ENCODE measurements around the gene TMEM170B. TPM values are rescaled to one million over a fixed set of nuclear protein-coding genes. Genes with fewer than 3 reads are reported as not detected.
A peak's percentile ranks its signal among the peaks of the same experiment; 100 is the strongest.

Gene TMEM170B
- total and polyA plus RNA-seq, 2 donors (not counting 1 experiment from before 2014, with no cell fraction given), result 1.5 to 4.5 TPM

- Histone ChIP-seq H3K36me3 (ENCODE audit: control insufficient read depth, insufficient read depth, low read length) (no peaks in the 10 kb centered on the region), H4K20me1 (ENCODE audit: control insufficient read depth, extremely low read depth, insufficient read depth, low read length) (no peaks in the 10 kb centered on the region), H3K27me3 (ENCODE audit: control insufficient read depth, insufficient read depth, low read length) (no peaks in the 10 kb centered on the region), H3K27ac (ENCODE audit: insufficient read depth, low read length) (no peak overlapping the region), H3K9ac (ENCODE audit: insufficient read depth, low read length) (no peak overlapping the region), H3K4me2 (ENCODE audit: extremely low read depth, insufficient read depth, low read length) (no peak overlapping the region), H3K4me1 (ENCODE audit: control insufficient read depth, extremely low read depth, insufficient read depth, low read length) (no peaks in the 10 kb centered on the region), H3K9me3 (ENCODE audit: control insufficient read depth, insufficient read depth, low read depth, low read length) (no peaks in the 10 kb centered on the region), H3K79me2 (ENCODE audit: control insufficient read depth, insufficient read depth, low read length) (no peaks in the 10 kb centered on the region), H2AFZ (ENCODE audit: low read length) (no peak overlapping the region), H3K4me3 (replicated peaks in 1 of 4; ENCODE audit: control extremely low read depth in 1 of 4, insufficient read depth in 1 of 4, low read depth in 3 of 4, low read length in 4 of 4) (no peak overlapping the region)
- DNase-seq (ENCODE audit: low read depth in 2 of 2), result no peak
- TF ChIP-seq CTCF (conservative IDR thresholded peaks at IDR 0.05 in 1 of 2, IDR thresholded peaks at IDR 0.05 in 1 of 2; ENCODE audit: low read depth in 1 of 2, low read length in 2 of 2) (no peak), EZH2 (IDR thresholded peaks at IDR 0.05; ENCODE audit: low read length, missing control alignments) (no peak)
Measured at GRCh38 chr6:11497881-11498280, 39.7 kb upstream of the TMEM170B start.

DNA sequence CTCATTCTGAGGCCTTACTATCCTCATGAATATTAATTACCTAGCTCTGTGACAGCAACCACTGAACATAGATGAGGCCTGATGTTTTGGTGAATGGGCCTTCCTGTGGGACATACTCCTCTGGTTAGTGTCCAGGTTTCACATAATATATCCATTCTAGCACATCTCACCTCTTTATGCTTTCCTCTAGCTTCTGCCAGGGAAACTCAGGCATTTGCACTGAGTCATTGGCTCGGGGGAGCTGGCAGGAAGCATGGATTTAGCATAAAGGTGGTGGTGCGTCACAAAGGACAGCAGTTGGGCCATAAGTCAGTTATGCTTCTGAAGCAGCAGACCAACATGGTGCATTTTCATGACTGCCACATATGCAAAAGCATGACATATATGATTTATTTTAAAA, 37.5 kb upstream of the TMEM170B start:
- H3K27ac ChIP-seq (ENCODE audit: insufficient read depth, low read length), result no peak overlapping the region
- H2AFZ ChIP-seq (ENCODE audit: low read length), result no peak overlapping the region
- H3K79me2 ChIP-seq (ENCODE audit: control insufficient read depth, insufficient read depth, low read length), result no peaks in the 10 kb centered on the region
- H3K4me3 ChIP-seq (replicated peaks in 1 of 4; ENCODE audit: control extremely low read depth in 1 of 4, insufficient read depth in 1 of 4, low read depth in 3 of 4, low read length in 4 of 4), result no peak overlapping the region
- no peaks in the 10 kb centered on the region for H3K9me3 ChIP-seq (ENCODE audit: control insufficient read depth, insufficient read depth, low read depth, low read length)
- H3K9ac ChIP-seq (ENCODE audit: insufficient read depth, low read length), result no peak overlapping the region
- peak; percentile 15 to 91 for DNase-seq (ENCODE audit: low read depth in 2 of 2)
- no peaks in the 10 kb centered on the region for H4K20me1 ChIP-seq (ENCODE audit: control insufficient read depth, extremely low read depth, insufficient read depth, low read length)
- no peaks in the 10 kb centered on the region for H3K27me3 ChIP-seq (ENCODE audit: control insufficient read depth, insufficient read depth, low read length)
- no peaks in the 10 kb centered on the region for H3K4me1 ChIP-seq (ENCODE audit: control insufficient read depth, extremely low read depth, insufficient read depth, low read length)
- H3K36me3 ChIP-seq (ENCODE audit: control insufficient read depth, insufficient read depth, low read length), result no peaks in the 10 kb centered on the region
- no peak overlapping the region for H3K4me2 ChIP-seq (ENCODE audit: extremely low read depth, insufficient read depth, low read length)
- TF ChIP-seq EZH2 (IDR thresholded peaks at IDR 0.05; ENCODE audit: low read length, missing control alignments) (no peak), CTCF (conservative IDR thresholded peaks at IDR 0.05 in 1 of 2, IDR thresholded peaks at IDR 0.05 in 1 of 2; ENCODE audit: low read depth in 1 of 2, low read length in 2 of 2) (no peak)

- TF ChIP-seq CTCF (conservative IDR thresholded peaks at IDR 0.05 in 1 of 2, IDR thresholded peaks at IDR 0.05 in 1 of 2; ENCODE audit: low read depth in 1 of 2, low read length in 2 of 2), result no peak
- TF ChIP-seq EZH2 (IDR thresholded peaks at IDR 0.05; ENCODE audit: low read length, missing control alignments), result no peak
- Histone ChIP-seq H2AFZ (ENCODE audit: low read length) (no peak overlapping the region), H3K36me3 (ENCODE audit: control insufficient read depth, insufficient read depth, low read length) (no peaks in the 10 kb centered on the region), H3K4me3 (replicated peaks in 1 of 4; ENCODE audit: control extremely low read depth in 1 of 4, insufficient read depth in 1 of 4, low read depth in 3 of 4, low read length in 4 of 4) (no peak overlapping the region), H3K27me3 (ENCODE audit: control insufficient read depth, insufficient read depth, low read length) (no peaks in the 10 kb centered on the region), H3K27ac (ENCODE audit: insufficient read depth, low read length) (no peak overlapping the region), H3K9me3 (ENCODE audit: control insufficient read depth, insufficient read depth, low read depth, low read length) (no peaks in the 10 kb centered on the region), H3K4me2 (ENCODE audit: extremely low read depth, insufficient read depth, low read length) (no peak overlapping the region), H4K20me1 (ENCODE audit: control insufficient read depth, extremely low read depth, insufficient read depth, low read length) (no peaks in the 10 kb centered on the region), H3K9ac (ENCODE audit: insufficient read depth, low read length) (no peak overlapping the region), H3K4me1 (ENCODE audit: control insufficient read depth, extremely low read depth, insufficient read depth, low read length) (no peaks in the 10 kb centered on the region), H3K79me2 (ENCODE audit: control insufficient read depth, insufficient read depth, low read length) (no peaks in the 10 kb centered on the region)
- no peak for DNase-seq (ENCODE audit: low read depth in 2 of 2)
Measured at GRCh38 chr6:11509471-11509870, 28.1 kb upstream of the TMEM170B start.
